Measurements from ENCODE around the gene EMC7.

Gene EMC7

DNA sequence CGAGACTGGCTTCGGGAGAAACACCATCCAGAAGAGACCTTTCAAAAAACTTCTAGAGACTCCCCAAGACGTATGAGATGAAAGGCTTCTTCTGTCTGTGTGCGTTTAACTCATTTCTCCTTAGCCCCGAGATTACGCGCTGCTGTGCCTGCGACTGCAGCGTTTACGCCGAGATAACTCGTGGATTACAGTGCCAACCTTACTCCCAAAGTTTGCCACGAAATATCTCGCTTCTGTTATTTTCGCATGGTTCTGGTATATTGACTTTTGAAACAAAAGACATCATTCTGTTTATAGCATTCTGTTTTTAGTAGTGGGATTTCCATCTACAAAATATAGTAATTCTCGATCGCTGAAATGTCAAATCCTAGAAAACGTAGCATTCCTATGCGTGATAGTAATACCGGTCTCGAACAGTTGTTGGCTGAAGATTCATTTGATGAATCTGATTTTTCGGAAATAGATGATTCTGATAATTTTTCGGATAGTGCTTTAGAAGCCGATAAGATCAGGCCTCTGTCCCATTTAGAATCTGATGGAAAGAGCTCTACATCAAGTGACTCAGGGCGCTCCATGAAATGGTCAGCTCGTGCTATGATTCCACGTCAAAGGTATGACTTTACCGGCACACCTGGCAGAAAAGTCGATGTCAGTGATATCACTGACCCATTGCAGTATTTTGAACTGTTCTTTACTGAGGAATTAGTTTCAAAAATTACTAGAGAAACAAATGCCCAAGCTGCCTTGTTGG is 688 bp upstream of the EMC7 start:
- H3K4me3 ChIP-seq (ENCODE audit: control insufficient read depth, low read depth, low read length) = peak overlapping the region; percentile 100
- no peak for DNase-seq (ENCODE audit: low read depth)
- TF ChIP-seq, protein P1, sequence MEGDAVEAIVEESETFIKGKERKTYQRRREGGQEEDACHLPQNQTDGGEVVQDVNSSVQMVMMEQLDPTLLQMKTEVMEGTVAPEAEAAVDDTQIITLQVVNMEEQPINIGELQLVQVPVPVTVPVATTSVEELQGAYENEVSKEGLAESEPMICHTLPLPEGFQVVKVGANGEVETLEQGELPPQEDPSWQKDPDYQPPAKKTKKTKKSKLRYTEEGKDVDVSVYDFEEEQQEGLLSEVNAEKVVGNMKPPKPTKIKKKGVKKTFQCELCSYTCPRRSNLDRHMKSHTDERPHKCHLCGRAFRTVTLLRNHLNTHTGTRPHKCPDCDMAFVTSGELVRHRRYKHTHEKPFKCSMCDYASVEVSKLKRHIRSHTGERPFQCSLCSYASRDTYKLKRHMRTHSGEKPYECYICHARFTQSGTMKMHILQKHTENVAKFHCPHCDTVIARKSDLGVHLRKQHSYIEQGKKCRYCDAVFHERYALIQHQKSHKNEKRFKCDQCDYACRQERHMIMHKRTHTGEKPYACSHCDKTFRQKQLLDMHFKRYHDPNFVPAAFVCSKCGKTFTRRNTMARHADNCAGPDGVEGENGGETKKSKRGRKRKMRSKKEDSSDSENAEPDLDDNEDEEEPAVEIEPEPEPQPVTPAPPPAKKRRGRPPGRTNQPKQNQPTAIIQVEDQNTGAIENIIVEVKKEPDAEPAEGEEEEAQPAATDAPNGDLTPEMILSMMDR (conservative IDR thresholded peaks at IDR 0.05; ENCODE audit: control insufficient read depth, insufficient read depth, low read depth, low read length) = no peak

DNA sequence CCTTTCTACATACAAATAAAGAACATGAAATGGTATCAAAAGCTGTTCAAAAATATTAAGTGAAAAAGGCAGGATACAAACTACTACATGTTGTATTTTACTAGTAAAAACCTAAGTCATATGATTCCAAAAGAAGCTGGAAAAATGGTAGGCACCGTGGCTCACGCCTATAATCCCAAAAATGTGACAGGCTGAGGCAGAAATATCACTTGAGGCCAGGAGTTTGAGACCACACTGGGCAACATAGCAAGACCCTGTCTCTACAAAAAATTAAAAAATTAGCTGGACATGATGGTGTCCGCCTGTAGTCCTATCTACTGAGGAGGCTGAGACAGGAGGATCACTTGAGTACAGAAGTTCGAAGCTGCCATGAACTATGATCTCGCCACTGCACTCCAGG is 1.7 kb downstream of the EMC7 start:
- no peak for DNase-seq (ENCODE audit: low read depth)
- TF ChIP-seq, protein P1 (conservative IDR thresholded peaks at IDR 0.05; ENCODE audit: control insufficient read depth, insufficient read depth, low read depth, low read length) = no peak
- no peak overlapping the region for H3K4me3 ChIP-seq (ENCODE audit: control insufficient read depth, low read depth, low read length)

DNA sequence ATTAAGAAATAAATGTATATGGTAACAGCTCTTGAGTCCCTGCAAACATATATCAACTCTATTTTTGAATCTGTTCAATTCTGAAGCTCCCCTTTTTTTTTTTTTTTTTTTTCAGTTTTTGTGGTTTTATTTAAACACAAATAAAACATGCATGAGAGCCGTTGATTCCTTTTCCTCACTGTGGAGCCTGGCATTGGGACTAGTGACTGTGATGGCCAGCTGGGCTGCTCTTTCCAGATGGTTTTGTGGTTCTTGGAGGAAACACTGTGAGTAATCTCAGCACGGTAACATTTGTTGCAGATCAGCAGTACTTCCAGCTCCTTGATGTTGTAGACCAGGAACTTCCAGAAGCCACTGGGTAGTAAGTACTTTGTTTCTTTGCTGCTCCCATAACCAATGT is 15.9 kb downstream of the EMC7 start:
- TF ChIP-seq, protein P1 (conservative IDR thresholded peaks at IDR 0.05; ENCODE audit: control insufficient read depth, insufficient read depth, low read depth, low read length) = no peak
- no peak overlapping the region for H3K4me3 ChIP-seq (ENCODE audit: control insufficient read depth, low read depth, low read length)
- DNase-seq (ENCODE audit: low read depth) = peak; percentile 63

DNA sequence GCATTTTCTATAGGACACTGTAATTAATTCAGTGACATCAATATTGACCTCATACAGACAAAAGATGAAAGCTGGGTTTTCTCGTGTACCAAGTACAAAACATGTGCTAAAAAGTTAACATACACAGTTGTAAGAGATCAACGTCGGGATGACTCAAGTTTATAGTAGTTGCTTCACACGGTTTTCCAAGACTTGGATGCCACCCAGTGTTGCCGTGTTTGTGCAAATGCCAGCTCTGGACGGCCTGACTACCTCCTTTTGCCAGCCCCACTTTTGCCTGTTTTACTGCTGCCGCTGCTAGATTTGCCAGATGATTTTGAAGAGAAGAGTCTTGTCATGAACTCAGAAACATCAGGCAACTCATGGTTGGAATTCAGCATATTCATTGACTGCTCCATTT is 17.6 kb downstream of the EMC7 start:
- TF ChIP-seq, protein P1 (conservative IDR thresholded peaks at IDR 0.05; ENCODE audit: control insufficient read depth, insufficient read depth, low read depth, low read length) = no peak
- H3K4me3 ChIP-seq (ENCODE audit: control insufficient read depth, low read depth, low read length) = no peak overlapping the region
- DNase-seq (ENCODE audit: low read depth) = peak; percentile 84

DNA sequence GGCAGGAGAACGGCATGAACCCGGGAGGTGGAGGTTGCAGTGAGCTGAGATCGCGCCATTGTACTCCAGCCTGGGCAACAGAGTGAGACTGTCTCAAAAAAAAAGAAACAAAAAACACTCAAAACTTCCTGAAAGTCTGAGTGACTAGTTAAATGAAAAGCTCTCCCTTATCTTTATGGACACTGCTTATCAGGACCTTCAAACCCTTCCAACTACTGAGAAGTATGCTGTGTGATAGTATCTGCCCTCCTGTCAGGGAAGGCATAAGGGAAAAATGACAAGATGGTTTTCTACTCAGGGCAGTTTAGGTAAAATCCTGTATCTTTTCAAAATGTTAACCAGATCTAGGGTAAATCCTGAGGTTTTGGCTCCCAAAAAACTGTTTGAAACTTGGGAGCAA is 21.8 kb downstream of the EMC7 start:
- TF ChIP-seq, protein P1 (conservative IDR thresholded peaks at IDR 0.05; ENCODE audit: control insufficient read depth, insufficient read depth, low read depth, low read length) = no peak
- H3K4me3 ChIP-seq (ENCODE audit: control insufficient read depth, low read depth, low read length) = no peak overlapping the region
- no peak for DNase-seq (ENCODE audit: low read depth)

DNA sequence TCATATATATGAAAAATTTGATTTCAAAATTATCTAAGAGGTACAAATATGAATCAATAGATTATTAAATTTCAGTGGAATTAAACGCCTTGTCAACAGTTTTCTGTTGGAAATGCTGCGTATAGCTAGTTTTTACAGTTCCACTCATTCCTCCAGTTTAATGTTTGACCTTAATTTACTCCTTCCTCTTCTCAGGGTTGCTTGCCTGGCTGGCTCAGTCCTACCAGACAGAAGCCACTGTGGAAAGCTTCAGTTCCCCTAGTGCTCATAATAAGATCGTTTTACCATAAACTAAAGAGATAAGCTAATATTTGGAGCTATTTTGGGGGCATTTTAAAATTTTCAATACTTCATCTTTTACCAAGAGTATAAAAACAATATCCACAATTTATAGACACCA is 22.8 kb downstream of the EMC7 start:
- DNase-seq (ENCODE audit: low read depth) = no peak
- no peak overlapping the region for H3K4me3 ChIP-seq (ENCODE audit: control insufficient read depth, low read depth, low read length)
- TF ChIP-seq, protein P1 (conservative IDR thresholded peaks at IDR 0.05; ENCODE audit: control insufficient read depth, insufficient read depth, low read depth, low read length) = no peak

Data from fibroblast of mammary gland (primary cell).